Type B pancreatic cell (in vitro differentiated cells): Measurements from ENCODE around the gene TBC1D1. TPM values are rescaled to one million over a fixed set of nuclear protein-coding genes. Genes with fewer than 3 reads are reported as not detected.

ENCODE experiments used
- DNase-seq: peaks from one replicate; pipeline ENCODE4 v3.0.0; 2021; ENCODE audit warnings: mixed read lengths; ENCODE audit not compliant: unreplicated experiment; ENCODE audit errors: extremely low spot score
- H3K27ac Mint-ChIP-seq: 2 replicates; pipeline ENCODE4 v1.8.0; 2021; ENCODE audit warnings: mild to moderate bottlenecking, mixed read lengths
- H3K27me3 Mint-ChIP-seq: 2 replicates; pipeline ENCODE4 v1.8.0; 2021; ENCODE audit warnings: mixed read lengths
- H3K36me3 Mint-ChIP-seq: 2 replicates; pipeline ENCODE4 v1.8.0; 2021; ENCODE audit warnings: mixed read lengths
- H3K4me1 Mint-ChIP-seq: one replicate; pipeline ENCODE4 v1.8.0; 2021; ENCODE audit warnings: mixed read lengths; ENCODE audit not compliant: unreplicated experiment
- H3K4me3 Mint-ChIP-seq: 2 replicates; pipeline ENCODE4 v1.8.0; 2021; ENCODE audit warnings: mild to moderate bottlenecking, mixed read lengths
- H3K9me3 Mint-ChIP-seq: 2 replicates; pipeline ENCODE4 v1.8.0; 2021; ENCODE audit warnings: mixed read lengths
- total RNA-seq: library from RNA; stranded (reverse); gene quantifications from 2 replicates; pipeline ENCODE4 v1.2.1, GENCODE V29; 2021; ENCODE audit warnings: low replicate concordance
- TF ChIP-seq, protein P1 (sequence below): fragments of 200-600 bp; sonication (generic); conservative IDR thresholded peaks from 2 replicates; pipeline ENCODE4 v1.5.0; 2021; ENCODE audit warnings: antibody characterized with exemption, mild to moderate bottlenecking

Gene TBC1D1
- total RNA-seq, 1 donor from 2014 or later, result 110 TPM

DNA sequence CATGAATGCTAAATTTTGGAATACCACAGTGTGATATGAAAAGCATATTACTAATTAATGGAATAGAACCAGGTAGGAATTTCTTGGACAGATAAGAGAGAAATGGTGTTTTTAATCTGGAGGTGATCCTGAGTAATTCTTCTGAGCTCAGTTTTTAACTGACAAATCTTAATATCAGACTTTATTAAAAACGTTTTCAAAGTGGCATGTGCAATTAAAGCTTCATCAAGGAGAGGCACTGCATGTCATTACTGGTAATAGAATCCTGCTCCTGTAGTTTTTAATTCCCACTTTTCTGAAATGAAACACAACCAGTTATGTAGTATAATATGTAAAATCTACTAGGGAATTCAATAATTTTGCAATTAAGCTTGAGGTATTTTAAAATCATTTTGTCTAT is 62.3 kb downstream of the TBC1D1 start:
- Mint-ChIP-seq H3K9me3 (peaks cover 5% of the 10 kb centered on the region), H3K36me3 (no peaks in the 10 kb centered on the region)
- TF ChIP-seq, protein P1, sequence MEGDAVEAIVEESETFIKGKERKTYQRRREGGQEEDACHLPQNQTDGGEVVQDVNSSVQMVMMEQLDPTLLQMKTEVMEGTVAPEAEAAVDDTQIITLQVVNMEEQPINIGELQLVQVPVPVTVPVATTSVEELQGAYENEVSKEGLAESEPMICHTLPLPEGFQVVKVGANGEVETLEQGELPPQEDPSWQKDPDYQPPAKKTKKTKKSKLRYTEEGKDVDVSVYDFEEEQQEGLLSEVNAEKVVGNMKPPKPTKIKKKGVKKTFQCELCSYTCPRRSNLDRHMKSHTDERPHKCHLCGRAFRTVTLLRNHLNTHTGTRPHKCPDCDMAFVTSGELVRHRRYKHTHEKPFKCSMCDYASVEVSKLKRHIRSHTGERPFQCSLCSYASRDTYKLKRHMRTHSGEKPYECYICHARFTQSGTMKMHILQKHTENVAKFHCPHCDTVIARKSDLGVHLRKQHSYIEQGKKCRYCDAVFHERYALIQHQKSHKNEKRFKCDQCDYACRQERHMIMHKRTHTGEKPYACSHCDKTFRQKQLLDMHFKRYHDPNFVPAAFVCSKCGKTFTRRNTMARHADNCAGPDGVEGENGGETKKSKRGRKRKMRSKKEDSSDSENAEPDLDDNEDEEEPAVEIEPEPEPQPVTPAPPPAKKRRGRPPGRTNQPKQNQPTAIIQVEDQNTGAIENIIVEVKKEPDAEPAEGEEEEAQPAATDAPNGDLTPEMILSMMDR, result no peak

DNA sequence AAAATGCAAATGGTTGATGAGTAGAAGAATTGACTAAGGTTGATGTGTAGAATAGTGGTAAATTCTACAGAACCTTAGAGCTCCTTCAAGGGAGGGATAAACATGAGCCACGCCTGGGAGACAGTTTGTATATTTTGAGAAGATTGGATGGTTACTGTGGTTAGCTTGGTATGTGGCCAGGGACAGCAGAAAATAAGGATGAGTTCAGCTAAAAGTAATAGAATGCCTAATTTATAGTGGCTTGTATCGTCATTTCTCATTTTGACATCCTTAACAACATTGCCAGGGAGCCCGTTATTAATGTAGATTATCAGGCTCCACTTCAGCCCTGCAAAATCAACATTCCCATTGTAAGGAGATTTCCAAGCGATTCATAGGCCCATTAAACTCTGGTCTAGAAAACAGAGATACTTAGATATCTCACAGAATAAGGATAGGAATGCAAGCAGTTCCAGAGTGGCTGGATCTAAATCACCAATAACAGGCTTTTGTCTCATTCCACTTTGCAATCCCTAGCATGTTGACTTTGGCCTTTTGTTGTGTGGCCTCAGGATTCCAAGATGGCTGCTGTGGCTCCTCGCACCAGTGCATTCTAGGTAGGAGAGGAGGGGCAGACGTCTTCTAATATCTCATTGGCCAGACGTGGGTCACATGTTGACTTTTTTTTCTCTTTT is 62.9 kb downstream of the TBC1D1 start:
- Mint-ChIP-seq H3K27me3 (no peaks in the 10 kb centered on the region), H3K27ac (no peak overlapping the region), H3K36me3 (no peaks in the 10 kb centered on the region), H3K4me3 (no peak overlapping the region), H3K4me1 (peaks cover 14% of the 10 kb centered on the region), H3K9me3 (peaks cover 5% of the 10 kb centered on the region)
- DNase-seq, result no peak
- TF ChIP-seq, protein P1, result no peak

More for the DNA sequence above, 62.3 kb downstream of the TBC1D1 start:
- peaks cover 14% of the 10 kb centered on the region for H3K4me1 Mint-ChIP-seq
- no peak for DNase-seq
- H3K4me3 Mint-ChIP-seq, result no peak overlapping the region
- H3K27ac Mint-ChIP-seq, result no peak overlapping the region
- H3K27me3 Mint-ChIP-seq, result no peaks in the 10 kb centered on the region

DNA sequence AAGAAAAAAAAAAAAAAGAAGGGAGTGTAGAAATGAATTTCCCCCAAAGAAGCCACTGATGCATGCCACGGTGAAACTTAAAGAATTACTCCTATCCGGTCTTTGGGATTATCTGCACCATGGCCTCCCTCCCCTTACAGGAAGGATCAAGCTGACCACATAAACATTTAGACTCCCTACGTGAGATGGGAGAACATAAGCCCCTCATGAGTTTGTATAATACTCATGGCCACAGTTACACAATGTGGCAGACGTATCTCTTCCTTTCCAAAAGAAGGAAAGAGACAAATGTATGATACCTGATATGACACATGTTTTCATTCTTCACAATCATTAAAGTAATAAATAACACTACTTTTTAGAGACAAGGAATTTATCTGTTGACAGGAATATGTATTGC is 66.1 kb downstream of the TBC1D1 start:
- Mint-ChIP-seq H3K9me3 (peaks cover 5% of the 10 kb centered on the region), H3K4me1 (peaks cover 5% of the 10 kb centered on the region), H3K36me3 (no peaks in the 10 kb centered on the region), H3K27me3 (no peaks in the 10 kb centered on the region), H3K4me3 (no peak overlapping the region), H3K27ac (no peak overlapping the region)
- DNase-seq, result no peak
- TF ChIP-seq, protein P1, result no peak

DNA sequence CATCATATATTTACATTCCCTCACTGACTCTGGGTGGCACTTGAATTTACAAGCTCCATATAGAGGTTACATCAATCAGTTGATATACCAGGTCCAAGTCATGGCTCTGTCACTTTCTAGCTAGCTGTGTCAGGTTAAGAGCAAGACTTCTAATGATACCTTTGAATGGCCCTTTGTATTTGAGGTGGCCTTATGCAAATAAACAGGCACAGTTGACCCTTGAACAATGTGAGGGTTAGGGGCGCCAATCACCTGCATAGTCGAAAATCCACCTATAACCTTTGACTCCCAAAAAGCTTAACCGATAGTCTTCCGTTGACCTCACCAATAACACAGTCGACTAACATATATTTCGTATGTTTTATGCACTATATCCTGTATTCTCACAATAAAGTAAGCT is 68.0 kb downstream of the TBC1D1 start:
- Mint-ChIP-seq H3K4me3 (no peak overlapping the region), H3K27me3 (no peaks in the 10 kb centered on the region), H3K36me3 (no peaks in the 10 kb centered on the region), H3K27ac (no peak overlapping the region), H3K4me1 (no peaks in the 10 kb centered on the region), H3K9me3 (peaks cover 5% of the 10 kb centered on the region)
- DNase-seq, result no peak
- TF ChIP-seq, protein P1, result no peak

DNA sequence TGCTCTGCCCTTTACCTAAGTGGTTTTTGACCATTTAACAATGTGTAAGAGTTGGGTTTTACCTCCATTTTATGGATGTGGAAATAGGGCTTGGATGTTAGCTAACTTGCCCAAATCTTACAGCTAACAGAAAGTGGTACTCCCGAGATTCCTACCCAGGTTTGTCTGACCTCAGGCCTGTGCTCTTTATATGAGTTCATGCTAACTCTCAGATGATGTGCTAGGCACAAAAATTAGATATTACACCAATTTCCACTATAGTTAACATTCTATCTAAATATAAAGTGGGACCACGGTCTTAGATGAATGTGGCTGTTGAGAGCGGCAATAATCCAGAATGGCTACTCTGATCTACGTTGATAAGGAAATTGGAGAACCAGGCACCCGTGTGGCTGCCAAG is 69.2 kb downstream of the TBC1D1 start, which contains the start of gene PTTG2:
Gene PTTG2 (plus strand): TSS at position 301 of the 400 bp plus-strand sequence. CDS start 37 bp downstream, at position 338.
- H3K36me3 Mint-ChIP-seq, result no peaks in the 10 kb centered on the region
- H3K27me3 Mint-ChIP-seq, result no peaks in the 10 kb centered on the region
- H3K4me1 Mint-ChIP-seq, result no peaks in the 10 kb centered on the region
- no peak for DNase-seq
- no peak within 1 kb of the TSS for H3K4me3 Mint-ChIP-seq
- H3K9me3 Mint-ChIP-seq, result no peaks in the 10 kb centered on the region
- TF ChIP-seq, protein P1, result no peak
- H3K27ac Mint-ChIP-seq, result no peak within 1 kb of the TSS
